ENCODE data around the gene CMSS1. TPM values are rescaled to one million over a fixed set of nuclear protein-coding genes. Genes with fewer than 3 reads are reported as not detected.

The CMSS1 gene
- total and polyA plus RNA-seq, 4 donors = 3.8 to 19.5 (median 7.5) TPM

GRCh38 chr3:100033184-100033583 is 215.5 kb downstream of the CMSS1 start:
- H3K27ac ChIP-seq (ENCODE audit: low read depth in 1 of 2, low read length in 2 of 2) = no peak overlapping the region
- DNase-seq (ENCODE audit: low spot score) = no peak

More at GRCh38 chr3:100033184-100033583, 215.5 kb downstream of the CMSS1 start:
- Histone ChIP-seq H3K36me3 (ENCODE audit: control insufficient read depth in 4 of 4, insufficient read depth in 3 of 4, low read depth in 1 of 4, low read length in 3 of 4) (no peaks in the 10 kb centered on the region), H3K4me3 (ENCODE audit: low read depth in 1 of 3, low read length in 3 of 3) (no peak overlapping the region), H3K4me1 (ENCODE audit: control insufficient read depth in 4 of 4, insufficient read depth in 4 of 4, low read length in 3 of 4) (no peaks in the 10 kb centered on the region), H3K9me3 (ENCODE audit: control insufficient read depth in 4 of 4, low read length in 3 of 4) (no peaks in the 10 kb centered on the region), H3K9ac (ENCODE audit: low read depth in 1 of 2, low read length in 2 of 2) (no peak overlapping the region), H3K27me3 (ENCODE audit: control insufficient read depth in 4 of 4, insufficient read depth in 4 of 4, low read length in 3 of 4) (no peaks in the 10 kb centered on the region)
- TF ChIP-seq ZBTB33 (IDR thresholded peaks at IDR 0.05) (no peak), HNF4G (IDR thresholded peaks at IDR 0.05) (no peak), RAD21 (IDR thresholded peaks at IDR 0.05) (no peak), SP1 (IDR thresholded peaks at IDR 0.05) (no peak), NR2F2 (IDR thresholded peaks at IDR 0.05) (no peak), REST (IDR thresholded peaks at IDR 0.05) (no peak), CTCF (IDR thresholded peaks at IDR 0.05; ENCODE audit: low read depth, low read length, missing input control) (no peak), MAX (IDR thresholded peaks at IDR 0.05) (no peak), GABPA (IDR thresholded peaks at IDR 0.05 in 1 of 2, conservative IDR thresholded peaks at IDR 0.05 in 1 of 2) (no peak), ATF3 (IDR thresholded peaks at IDR 0.05) (no peak)
- WGBS = 69% methylated on average over 1 of the region's 1 CpG
